ENCODE results near the gene TINCR. TPM values are rescaled to one million over a fixed set of nuclear protein-coding genes. Genes with fewer than 3 reads are reported as not detected.
A peak's percentile ranks its signal among the peaks of the same experiment; 100 is the strongest.

The TINCR gene
- total RNA-seq, 1 experiment from 2014 or later = not detected

DNA sequence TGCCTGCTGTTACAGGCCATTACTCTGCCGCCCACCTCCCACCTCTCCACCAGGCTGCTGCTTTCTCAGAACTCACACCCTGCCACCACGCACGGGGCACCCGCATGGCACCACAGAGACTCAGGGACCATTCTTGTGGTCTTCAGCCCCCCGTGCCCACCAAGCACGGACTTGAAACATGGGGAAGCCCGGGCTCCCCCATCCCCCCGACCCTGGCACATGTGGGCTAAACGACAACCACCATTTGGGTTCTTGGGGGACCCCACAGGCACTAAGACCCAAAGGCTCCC lies 23.1 kb upstream of the TINCR start:
- in situ Hi-C loops (cut with HindIII; ENCODE audit: low sequenced_read_pairs) = no loop called here
- DNase-seq (ENCODE audit: low spot score) = no peak

DNA sequence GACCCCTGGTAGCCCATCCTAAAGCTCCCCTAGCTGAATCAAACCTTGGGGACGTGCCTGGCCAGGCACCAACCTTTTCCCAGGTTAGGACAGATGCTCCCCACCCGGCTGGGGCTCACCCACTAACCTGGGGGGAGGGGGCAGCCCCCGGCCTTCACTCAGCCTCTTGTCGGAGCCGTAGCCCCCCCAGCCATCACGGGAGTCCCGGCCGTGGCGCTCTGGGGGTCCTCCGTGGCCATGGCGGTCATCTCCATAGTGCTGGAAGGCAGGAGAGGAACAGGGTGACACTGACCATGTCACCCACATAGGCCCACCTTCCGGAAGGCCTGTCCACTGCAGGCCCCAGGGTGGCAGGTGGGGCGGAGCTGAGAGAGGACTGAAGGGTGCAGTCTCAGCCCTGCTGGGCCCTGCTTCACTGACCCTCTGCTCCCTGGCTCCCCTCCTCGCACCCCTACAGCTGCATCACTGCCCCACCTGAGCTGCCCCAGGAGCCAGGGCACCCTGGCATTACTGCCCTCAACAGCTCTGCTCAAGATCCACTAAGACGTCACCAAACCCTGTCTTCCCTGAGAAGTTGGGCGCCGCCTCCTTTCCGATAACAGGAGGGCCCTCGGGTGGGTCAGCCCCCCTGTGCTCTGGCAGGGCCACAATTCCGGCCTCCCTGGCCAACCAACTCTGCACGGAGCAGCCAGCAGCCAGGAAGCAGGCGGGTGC lies 22.6 kb upstream of the TINCR start:
- in situ Hi-C loops (cut with HindIII; ENCODE audit: low sequenced_read_pairs) = no loop called here
- no peak for DNase-seq (ENCODE audit: low spot score)

DNA sequence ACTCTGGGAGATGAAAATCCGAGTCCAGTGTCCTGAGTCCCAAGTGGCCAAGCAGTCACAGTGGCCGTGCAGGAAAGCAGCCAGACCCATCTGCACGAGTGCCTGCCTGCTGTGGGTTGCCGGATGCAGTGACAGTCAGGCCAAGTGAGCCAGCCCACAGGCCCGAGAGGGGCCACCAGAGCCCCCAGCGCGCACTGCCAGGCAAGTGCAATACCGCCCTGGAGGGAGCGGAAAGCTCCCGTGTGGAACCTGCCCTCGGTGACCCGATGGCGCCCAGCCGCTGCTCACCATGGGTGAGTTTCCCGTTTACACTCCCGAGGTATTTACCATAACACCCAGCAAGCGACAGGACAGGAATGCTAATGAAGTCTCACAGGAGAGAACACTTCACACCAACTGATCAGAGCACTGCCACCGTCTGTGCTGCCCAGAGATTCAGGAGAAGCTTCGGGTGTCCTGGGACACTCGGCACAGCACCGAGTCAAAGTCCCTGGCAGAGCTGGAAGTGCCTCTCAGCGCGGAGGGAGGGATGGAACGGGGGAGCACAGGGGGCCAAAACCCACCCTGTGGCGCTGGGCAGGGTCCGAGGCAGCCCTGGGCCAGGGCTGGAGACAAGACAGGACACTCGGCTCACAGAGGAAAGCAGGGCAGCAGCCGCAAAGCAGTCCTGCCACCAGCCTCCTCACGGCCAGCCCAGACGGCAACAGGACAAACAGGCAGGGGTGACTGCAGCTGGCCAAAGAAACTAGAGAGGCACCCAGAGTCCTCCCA lies 21.3 kb upstream of the TINCR start:
- DNase-seq (ENCODE audit: low spot score) = peak; percentile 19
- in situ Hi-C loops (cut with HindIII; ENCODE audit: low sequenced_read_pairs) = no loop called here

DNA sequence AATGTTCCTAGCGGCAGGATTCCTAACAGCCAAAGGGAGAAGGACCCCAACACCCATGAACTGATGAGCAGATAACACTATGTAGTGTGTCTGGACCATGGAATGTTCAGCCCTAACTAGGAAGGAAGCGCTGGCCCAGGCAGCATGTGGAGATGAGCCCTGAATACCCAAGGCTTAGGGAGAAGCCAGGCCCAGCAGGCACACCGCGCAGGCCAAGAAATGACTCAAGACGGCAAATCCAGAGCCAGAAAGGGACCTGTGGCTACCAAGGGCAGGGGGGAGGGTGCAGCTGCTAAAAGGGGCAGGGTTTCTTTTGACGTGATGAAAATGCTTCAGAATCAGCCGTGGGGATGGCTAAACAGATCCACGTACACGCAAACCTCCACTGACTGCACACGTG lies 20.7 kb upstream of the TINCR start:
- peak; percentile 62 for DNase-seq (ENCODE audit: low spot score)
- in situ Hi-C loops (cut with HindIII; ENCODE audit: low sequenced_read_pairs) = no loop called here

DNA sequence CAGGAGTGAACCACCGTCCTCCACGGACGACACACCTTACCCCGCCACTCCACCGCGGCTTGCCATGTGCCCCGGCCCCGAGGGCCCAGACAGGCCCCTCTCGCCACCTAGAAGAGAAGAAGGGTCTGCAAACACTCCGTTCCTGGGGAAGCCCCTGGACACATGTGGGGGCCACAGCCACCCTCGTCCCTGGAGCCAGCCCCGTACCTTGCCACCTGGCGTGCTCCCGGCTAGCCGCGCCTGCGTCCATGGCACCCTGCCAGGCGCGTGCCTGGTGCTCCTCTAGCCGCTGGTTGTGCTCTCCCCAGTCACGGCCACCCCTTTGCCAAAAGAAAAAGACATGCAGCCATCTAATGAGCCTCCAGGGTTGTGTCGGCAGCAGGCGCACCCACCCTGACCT lies 19.9 kb upstream of the TINCR start:
- in situ Hi-C loops (cut with HindIII; ENCODE audit: low sequenced_read_pairs) = no loop called here
- no peak for DNase-seq (ENCODE audit: low spot score)

DNA sequence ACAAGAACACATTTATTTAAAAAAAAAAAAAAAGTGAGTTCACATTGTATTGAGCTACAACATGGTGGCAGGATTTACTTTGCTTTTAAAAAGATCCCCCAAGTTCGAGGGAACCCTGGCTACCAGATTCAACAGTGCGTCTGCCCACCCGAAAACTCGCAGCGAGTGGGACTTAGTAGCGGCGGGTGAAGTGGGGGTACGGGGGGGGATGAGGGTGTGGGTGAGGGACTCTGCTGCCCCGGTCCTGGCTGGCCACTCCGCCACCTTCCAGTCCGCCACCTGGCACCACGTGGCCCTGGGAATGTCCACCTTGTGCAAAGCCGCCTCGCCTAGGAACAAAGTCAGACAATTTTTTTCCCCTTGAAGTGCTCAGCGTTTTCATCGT lies 19.3 kb upstream of the TINCR start:
- DNase-seq (ENCODE audit: low spot score) = no peak
- in situ Hi-C loops (cut with HindIII; ENCODE audit: low sequenced_read_pairs) = no loop called here

DNA sequence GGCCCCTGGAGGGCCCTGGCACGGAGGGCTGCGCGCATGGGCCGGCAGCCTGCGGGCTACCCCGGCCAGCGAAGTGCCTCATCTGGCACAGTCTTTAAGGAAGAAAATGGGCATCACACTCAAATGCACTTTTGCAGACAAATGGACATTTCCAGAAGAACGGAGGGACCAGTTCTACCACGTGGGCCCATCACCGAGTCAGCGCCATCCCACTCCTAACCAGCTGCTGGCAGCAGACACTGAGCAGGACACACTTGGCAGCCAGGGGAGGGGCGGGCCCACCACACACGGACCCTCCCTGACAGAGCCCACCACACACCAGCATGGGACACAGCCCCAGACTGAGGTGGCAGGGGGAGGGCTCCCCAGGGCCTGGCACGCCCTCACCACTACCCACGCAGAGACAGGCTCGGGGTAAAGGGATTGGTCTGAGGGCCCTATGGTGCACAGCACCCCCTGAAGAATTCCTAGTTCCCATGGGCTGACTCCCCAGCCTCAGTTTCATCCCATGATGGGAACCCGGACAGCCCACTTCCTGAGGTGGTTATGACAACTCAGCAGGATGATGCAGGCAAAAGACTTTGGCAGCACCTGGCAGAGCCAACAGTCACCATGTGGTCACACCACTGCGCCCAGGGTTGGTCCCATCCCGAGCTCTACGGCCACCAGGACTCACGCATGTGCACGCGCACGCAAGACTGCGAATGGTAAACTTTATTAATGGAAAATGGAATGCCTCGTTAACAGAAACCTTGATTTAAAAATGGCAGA lies 18.7 kb upstream of the TINCR start:
- DNase-seq (ENCODE audit: low spot score) = peak; percentile 20
- in situ Hi-C loops (cut with HindIII; ENCODE audit: low sequenced_read_pairs) = no loop called here

DNA sequence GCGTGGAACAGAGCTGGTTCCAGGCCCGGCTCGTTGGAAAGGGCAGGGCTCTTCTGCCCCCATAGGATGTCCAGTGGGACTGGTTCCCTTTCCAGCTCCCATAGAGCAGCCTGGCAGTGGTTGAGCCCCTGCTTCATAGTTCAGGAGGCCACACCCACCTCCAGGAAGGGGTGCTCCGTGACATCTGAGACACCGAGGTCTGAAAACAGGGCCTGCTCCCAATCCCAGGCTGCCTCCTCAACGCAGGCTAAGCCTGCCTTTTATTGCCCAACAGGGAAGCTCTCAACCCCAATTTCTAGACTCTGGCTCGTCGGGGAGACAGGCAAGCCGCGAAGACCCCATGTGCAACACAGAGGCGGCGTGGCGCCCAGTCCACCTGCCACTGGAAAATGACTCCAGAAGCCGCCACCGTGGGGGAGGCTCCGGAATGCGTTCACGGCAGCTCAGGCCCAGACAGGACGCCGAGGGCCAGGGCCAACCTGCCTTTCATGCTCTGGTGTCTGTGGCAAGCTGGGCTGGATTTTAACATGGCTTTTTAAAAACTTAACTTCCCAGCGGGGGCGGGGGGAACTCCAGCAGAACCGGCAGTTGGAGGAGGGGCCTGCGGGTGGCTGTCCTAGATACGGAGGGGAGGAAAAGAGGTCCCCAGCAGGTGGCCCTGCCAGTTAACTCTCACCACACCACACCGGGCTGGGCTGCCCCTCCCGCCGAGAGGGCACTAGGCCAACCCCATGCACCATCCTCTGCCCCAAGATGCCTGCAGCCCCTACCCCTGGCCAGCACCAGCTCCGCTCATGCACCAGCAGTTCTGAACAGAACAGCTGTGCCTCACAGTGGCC lies 17.9 kb upstream of the TINCR start:
- in situ Hi-C loops (cut with HindIII; ENCODE audit: low sequenced_read_pairs) = no loop called here
- DNase-seq (ENCODE audit: low spot score) = peak; percentile 63

DNA sequence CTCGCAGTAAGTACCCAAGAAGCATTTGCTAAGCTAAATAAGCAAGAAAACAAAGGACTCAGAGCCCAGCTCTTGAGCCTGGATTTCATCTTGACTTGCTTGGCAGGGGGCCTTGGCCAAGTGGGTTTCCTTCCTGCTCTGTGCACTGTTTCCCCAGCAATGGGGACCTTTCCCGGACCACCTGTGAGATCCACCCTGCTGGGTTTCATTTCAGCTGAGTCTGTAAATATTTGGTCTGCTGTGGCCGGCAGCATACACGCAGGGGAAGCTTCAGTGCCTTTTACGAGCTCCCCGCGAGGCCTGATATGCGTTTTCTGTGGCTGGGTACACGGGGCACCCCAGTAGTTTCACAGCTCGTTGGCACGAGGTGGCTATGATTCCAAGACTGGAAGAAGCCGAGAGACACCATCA lies 12.4 kb upstream of the TINCR start:
- in situ Hi-C loops (cut with HindIII; ENCODE audit: low sequenced_read_pairs) = no loop called here
- no peak for DNase-seq (ENCODE audit: low spot score)

DNA sequence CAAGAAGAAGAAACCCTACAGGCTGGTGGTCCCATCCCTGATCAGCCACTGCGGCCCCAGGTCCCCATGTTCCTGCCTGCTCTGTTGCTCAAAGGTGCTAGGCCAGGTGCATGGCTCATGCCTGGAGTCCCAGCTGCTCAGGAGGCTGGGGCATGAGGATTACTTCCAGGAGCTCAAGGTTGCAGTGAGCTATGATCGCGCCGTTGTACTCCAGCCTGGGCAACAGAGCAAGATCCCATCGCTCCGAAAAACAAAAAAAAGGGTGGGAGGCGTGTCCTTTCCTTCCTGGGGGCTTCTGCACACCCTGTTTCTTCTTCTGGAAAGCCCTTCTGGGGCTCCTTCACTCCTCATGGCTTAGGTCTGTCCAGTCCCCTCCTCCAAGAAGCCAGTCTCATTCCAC lies 11.9 kb upstream of the TINCR start:
- in situ Hi-C loops (cut with HindIII; ENCODE audit: low sequenced_read_pairs) = no loop called here
- DNase-seq (ENCODE audit: low spot score) = no peak

DNA sequence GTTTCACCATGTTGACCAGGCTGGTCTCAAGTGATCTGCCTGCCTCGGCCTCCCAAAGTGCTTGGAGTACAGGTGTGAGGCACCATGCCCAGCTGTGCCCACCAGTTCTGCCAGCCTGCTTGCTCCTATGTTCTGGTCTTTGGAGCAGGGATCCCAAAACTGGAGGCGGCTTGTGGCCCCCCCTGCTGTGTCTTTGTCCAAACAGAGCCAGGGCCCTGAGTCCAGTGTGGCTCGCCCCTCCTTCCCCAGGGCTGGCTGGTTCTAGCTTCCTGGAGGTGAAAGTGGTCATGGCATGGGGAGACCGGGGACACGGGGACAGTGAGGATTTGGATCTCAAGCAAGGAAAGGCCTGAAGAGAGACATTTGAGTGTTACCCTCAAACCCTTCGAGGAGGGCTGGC lies 11.5 kb upstream of the TINCR start:
- no peak for DNase-seq (ENCODE audit: low spot score)
- in situ Hi-C loops (cut with HindIII; ENCODE audit: low sequenced_read_pairs) = no loop called here

DNA sequence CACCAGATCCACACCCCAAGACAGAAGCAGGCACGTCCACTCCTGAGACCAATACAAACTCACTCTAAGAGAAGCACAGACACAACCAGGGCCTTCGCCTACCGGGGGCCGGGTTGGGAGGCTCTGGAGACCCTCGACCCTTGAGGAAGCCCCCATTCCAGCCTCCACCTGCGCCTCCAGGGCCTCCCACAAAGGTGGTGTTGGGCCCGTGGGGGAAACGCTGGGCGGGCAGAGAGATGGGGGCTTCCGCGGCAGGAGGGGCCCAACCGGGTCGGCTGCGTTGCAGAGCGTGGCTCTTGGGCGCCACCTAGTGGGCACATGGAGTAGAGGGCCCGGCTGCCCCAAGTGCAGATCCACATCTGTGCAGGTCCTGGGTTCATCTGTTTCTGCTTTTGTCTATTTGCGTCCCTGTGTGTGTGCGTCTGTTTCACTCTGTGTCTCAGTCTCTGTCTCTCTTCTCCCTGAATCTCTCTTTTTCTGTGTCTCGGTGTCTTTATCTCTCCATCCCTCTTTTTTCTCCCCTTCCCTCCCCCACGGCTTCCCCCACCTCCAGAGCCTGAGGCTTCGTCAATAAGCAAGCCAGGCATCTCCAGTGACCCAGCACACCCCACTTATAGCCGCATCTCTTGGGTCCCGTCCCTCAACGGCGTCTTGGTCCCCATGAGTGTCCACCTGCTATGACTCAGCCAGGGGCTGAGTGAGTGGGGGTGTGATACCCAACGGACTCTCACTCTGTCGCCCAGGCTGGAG lies 10.5 kb upstream of the TINCR start:
- DNase-seq (ENCODE audit: low spot score) = peak; percentile 48
- in situ Hi-C loops (cut with HindIII; ENCODE audit: low sequenced_read_pairs) = no loop called here

DNA sequence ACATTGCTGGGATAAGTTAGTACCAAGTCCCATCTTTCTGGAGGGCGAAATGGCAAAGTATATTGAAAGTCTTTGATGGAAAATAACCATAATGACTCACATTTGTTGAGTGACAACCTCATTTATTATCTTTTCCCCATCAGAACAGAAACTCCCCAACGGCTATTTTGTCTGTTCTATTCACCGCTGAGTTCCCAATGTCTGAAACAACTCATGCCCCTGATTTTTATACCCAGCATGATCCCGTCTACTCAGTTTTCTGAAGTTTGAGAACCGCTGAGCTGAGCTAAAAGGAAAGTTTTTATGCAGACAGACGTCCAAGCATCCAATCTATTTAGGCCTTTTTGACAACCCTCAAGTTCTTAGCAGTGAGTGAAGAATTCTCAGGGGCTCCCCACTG lies 7.8 kb upstream of the TINCR start:
- DNase-seq (ENCODE audit: low spot score) = no peak
- in situ Hi-C loops (cut with HindIII; ENCODE audit: low sequenced_read_pairs) = no loop called here

DNA sequence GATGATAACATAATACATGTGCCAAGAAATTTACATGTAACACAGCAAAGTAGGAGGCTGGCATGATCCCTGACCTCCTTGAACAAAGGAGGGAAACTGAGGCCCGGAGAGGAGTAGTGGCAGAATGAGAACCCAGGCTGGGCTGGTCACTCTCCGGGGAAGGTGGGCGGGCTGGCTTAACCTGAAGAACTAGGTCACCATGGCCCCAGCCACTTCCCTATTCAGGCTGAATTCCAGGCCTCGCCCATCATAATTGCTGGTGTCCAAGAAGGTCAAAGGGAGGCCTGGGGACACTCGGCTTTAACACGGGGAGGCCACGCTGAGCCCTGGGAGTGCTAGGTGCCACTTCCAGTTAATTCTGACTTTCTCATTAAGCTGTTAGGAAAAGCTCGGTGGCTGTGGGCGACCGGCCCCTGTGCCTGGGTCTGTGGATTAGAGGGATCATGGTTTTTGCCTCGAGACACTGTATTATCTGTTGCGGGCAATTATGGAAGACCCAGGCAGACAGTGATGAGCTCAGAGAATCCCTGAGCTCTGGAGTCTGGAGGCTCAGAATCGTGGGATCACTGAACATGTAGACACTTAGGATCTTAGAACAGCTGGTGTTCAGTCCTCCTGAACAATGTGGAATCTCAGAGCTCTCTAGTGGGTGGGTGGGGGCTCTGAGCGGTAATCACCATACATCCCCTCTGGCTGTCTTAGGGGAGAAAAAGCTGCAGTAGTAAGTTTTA lies 5.0 kb upstream of the TINCR start:
- no peak for DNase-seq (ENCODE audit: low spot score)
- in situ Hi-C loops (cut with HindIII; ENCODE audit: low sequenced_read_pairs) = no loop called here

DNA sequence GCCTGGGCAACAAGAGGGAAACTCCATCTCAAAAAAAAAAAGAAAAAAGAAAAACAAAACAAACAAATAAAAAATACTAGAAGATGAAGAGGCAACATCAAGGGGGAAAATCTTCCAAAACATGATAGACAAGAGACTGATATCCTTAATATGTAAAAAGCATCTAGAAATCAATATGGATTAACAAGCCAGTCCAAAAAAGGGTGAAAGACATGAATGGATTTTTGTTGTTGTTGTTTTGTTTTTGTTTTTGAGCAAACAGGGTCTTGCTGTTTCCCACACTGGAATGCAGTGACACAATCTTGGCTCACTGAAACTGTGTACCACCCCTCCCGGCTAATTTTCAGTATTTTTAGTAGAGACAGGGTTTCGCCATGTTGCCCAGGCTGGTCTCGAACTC lies 4.0 kb upstream of the TINCR start:
- DNase-seq (ENCODE audit: low spot score) = no peak
- in situ Hi-C loops (cut with HindIII; ENCODE audit: low sequenced_read_pairs) = no loop called here

DNA sequence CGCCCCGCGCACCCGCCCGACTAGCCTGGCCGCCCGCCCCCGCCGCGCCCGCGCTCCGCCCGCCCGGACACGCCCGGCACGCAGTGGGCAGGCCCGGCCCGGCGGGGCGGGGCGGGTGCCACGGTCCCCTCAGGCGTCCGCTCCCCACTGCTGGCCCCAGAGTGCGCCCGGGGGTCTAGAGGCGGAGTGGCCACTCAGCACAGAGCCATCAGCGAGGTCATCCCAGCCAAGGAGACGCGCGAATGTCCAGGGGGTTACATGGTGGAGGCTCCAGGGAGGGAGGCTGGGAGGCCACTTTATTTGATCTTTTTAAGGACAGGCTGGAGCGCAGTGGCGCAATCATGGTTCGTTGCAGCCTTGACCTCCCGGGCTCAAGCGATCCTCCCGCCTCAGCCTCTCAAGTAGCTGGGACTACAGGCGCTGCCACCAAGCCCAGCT lies 236 bp upstream of the TINCR start:
- in situ Hi-C loops (cut with HindIII; ENCODE audit: low sequenced_read_pairs) = no loop called here

DNA sequence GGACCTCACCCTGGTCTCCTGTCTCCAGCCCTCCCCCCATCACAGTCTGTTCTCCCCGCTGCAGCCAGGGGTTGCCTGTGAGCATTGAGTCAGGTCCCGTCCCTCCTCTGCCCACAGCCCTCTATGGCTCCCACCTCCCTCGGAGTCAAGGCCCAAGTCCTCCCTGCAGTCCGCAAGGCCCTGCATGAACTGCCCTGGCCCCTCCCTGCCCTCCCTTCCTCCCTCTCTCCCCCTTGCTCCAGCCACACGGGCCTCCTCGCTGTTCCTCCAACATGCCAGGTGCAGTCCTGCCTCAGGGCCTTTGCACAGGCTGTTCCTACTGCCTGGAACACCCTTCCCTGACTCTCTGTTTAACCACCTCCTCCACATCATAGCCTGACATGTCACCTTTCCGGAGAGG lies 2.8 kb downstream of the TINCR start:
- in situ Hi-C loops (cut with HindIII; ENCODE audit: low sequenced_read_pairs) = no loop called here
- no peak for DNase-seq (ENCODE audit: low spot score)

More for the DNA sequence above, 236 bp upstream of the TINCR start:
- DNase-seq (ENCODE audit: low spot score) = no peak

DNA sequence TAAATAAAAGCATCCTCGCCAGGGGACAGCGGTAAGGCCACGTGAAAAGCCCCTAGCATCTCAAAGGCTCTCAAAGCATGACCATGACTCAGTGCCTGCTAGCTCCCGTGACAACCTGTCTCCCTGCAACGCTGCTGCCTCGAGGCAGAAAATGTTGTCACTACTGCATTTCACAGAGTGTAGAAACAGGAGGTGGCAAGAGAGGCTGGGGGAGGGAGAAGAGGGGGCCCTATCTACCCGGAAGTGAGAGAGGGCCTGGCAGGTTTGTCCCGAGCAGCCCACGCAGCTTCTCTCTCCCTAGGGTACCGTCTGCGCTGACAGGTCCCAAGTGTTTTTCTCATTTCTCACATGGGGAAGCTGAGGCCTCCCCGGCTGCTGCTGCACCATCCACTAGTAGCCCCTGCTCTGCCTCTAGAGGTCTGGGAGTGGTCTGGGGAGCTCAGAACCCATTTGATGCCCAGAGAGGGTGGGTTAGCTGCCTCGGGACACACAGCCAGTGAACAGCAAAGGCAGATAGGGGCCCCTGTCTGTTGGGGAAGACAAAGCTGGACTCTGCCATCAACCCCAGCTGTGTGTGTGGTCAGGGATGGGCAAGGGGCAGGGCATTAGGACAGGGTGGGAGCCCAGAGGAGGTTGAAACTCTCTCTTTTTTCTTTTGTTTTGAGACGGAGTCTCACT lies 3.7 kb downstream of the TINCR start:
- in situ Hi-C loops (cut with HindIII; ENCODE audit: low sequenced_read_pairs) = no loop called here

More for the DNA sequence above, 3.7 kb downstream of the TINCR start:
- no peak for DNase-seq (ENCODE audit: low spot score)
